ENCODE measurements around the gene EDEM3.

Gene EDEM3

DNA sequence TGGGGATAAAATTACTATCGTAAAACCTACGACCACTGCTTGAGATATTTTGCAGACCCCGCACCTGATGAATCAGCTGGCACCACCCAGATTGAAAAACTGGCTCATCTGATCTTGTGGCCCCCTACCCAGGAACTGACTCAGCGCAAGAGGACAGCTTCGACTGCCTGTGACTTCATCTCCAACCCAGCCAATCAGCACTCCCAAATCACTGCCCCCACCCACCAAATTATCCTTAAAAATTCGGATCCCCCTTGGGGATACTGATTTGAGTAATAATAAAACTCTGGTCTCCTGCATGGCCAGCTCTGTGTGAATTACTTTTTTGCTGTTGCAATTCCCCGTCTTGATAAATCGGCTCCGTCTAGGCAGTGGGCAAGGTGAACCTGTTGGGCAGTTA lies 81.4 kb downstream of the EDEM3 start:
- H3K27ac ChIP-seq = no peak overlapping the region
- TF ChIP-seq, protein P1, sequence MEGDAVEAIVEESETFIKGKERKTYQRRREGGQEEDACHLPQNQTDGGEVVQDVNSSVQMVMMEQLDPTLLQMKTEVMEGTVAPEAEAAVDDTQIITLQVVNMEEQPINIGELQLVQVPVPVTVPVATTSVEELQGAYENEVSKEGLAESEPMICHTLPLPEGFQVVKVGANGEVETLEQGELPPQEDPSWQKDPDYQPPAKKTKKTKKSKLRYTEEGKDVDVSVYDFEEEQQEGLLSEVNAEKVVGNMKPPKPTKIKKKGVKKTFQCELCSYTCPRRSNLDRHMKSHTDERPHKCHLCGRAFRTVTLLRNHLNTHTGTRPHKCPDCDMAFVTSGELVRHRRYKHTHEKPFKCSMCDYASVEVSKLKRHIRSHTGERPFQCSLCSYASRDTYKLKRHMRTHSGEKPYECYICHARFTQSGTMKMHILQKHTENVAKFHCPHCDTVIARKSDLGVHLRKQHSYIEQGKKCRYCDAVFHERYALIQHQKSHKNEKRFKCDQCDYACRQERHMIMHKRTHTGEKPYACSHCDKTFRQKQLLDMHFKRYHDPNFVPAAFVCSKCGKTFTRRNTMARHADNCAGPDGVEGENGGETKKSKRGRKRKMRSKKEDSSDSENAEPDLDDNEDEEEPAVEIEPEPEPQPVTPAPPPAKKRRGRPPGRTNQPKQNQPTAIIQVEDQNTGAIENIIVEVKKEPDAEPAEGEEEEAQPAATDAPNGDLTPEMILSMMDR (IDR thresholded peaks at IDR 0.05) = no peak
- no peak for TF ChIP-seq ZFX (IDR thresholded peaks at IDR 0.05; ENCODE audit: borderline replicate concordance)

DNA sequence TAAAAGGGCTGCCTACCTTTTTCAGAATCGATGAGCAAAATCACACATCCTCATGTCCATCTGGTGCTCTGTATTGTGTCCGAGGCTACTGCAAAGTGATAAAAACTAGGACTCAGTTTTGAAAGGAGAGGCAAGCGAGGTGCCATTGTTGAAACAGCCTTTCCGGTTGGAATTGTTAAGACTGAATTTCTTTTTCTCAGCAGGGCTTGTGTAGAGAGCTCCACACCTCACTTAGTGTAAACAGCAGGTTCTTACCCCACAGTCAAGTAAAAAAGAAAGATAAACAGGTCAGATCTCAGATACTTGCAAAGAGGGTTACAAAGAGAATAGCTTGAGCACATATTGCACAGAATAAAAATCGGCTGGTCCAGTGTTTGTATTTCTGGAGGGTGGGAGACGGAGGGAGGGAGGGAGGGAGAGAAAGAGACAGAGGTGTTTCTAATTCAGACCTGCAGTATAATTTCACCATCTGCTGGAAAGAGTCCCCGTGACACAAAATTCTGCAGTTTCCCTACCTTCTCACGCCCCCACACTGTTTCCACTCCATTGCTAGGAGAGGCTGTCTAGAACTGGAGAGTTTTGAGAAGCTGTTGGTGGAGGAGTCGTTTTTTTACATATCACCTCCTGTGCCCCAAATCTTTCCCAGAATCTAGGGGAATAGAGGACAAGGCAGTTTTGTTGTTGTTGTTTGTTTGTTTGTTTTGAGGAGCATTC lies 82.5 kb downstream of the EDEM3 start:
- TF ChIP-seq, protein P1 (IDR thresholded peaks at IDR 0.05) = no peak
- no peak for TF ChIP-seq ZFX (IDR thresholded peaks at IDR 0.05; ENCODE audit: borderline replicate concordance)

GRCh38 chr1:184669391-184669790 lies 85.3 kb downstream of the EDEM3 start:
- no peak overlapping the region for H3K27ac ChIP-seq
- TF ChIP-seq, protein P1 (IDR thresholded peaks at IDR 0.05) = no peak
- no peak for TF ChIP-seq ZFX (IDR thresholded peaks at IDR 0.05; ENCODE audit: borderline replicate concordance)

More for the DNA sequence above, 82.5 kb downstream of the EDEM3 start:
- no peak overlapping the region for H3K27ac ChIP-seq

DNA sequence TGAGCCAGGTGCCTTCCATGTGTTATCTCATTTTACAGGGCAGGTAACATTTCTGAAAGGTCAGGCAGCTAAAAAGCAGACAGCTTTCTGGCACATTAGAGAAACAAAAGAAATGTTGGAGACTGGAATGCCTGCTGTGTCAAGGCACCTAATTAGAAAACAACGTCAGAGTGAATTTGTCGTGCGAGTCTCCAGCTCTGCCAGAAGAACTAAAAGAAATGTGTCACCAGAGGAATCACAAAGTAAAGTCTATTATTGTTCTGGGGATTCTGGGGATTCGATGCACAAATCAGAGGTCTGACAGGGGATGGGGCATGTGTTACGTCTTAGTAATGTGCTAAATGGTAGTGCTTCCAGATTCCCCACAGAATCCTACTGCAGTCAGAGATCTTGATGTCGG lies 89.3 kb downstream of the EDEM3 start:
- no peak overlapping the region for H3K27ac ChIP-seq
- TF ChIP-seq, protein P1 (IDR thresholded peaks at IDR 0.05) = no peak
- no peak for TF ChIP-seq ZFX (IDR thresholded peaks at IDR 0.05; ENCODE audit: borderline replicate concordance)

- TF ChIP-seq ZFX (IDR thresholded peaks at IDR 0.05; ENCODE audit: borderline replicate concordance) = no peak
- TF ChIP-seq, protein P1 (IDR thresholded peaks at IDR 0.05) = no peak
- no peak overlapping the region for H3K27ac ChIP-seq
Measured at GRCh38 chr1:184664661-184665060, 90.0 kb downstream of the EDEM3 start.

DNA sequence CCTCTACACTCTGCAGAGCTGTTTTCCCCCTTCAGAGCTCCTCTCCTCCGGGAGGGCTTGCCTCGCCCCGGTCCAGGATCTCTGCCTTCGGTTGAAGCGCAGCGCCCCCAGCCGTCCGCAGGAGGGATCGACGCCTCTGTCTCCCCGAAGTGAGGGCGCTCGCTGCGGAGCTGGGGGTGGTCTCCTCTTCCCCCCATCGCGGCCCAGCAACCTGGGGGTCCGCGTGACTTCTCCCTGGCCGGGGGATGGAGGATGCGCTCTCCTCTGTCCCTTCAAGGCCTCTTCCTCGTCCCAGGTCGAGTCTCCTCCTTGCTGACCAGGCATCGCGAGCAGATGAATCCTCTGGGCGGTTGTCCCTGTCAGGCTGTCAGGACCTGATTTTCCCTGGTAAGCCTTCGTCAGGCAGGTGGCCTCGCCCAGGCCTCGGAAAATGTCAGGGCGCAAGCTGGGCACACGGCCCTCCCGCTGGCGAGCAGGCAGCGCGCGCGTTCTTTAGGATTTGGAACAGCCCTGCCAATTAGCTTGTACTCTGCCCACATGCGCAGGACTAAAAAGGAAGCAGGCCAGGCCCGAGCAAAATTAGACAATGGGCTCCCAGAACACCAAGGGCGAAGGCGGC lies 90.5 kb downstream of the EDEM3 start:
- H3K27ac ChIP-seq = no peak overlapping the region

More for the DNA sequence above, 90.5 kb downstream of the EDEM3 start:
- TF ChIP-seq, protein P1 (IDR thresholded peaks at IDR 0.05) = peak; percentile 99
- no peak for TF ChIP-seq ZFX (IDR thresholded peaks at IDR 0.05; ENCODE audit: borderline replicate concordance)
